Erythroblast (primary cell): ENCODE measurements around the gene OR56B4.
"Not testable (repeated sequence)": the region's sequence is repeated elsewhere in the genome, so short reads cannot be mapped to it uniquely, and the experiment has no call there.

ENCODE experiments used
- DNase-seq, 2 experiments: peaks; one replicate each; lab custom pipeline; 2025; lab: John Stamatoyannopoulos, UW
- GATA1 ChIP-seq: IDR thresholded peaks from 2 replicates; pipeline ENCODE4 v1.6.1; 2011; ENCODE audit warnings: low read depth, mild to moderate bottlenecking, control low read depth, low read length, moderate library complexity
- POLR2A ChIP-seq: IDR thresholded peaks from 2 replicates; pipeline ENCODE4 v1.6.1; 2011; ENCODE audit warnings: mild to moderate bottlenecking, low read length

Gene OR56B4

DNA sequence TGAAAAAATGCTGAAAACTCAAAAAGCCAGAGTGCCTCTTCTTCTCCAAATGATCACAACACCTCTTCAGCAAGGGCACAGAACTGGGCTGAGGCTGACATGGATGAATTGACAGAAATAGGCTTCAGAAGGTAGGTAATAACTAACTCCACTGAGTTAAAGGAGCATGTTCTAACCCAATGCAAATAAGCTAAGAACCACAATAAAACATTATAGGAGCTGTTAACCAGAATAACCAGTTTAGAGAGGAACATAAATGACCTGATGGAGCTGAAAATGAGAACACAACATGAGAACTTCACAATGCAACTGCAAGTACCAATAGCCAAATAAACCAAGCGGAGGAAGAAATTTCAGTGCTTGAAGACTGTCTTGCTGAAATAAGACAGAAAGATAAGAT is 9.2 kb downstream of the OR56B4 start:
- TF ChIP-seq POLR2A, result no peak
- TF ChIP-seq GATA1, result no peak
- no peak for DNase-seq

GRCh38 chr11:6124245-6124644 is 16.8 kb downstream of the OR56B4 start:
- DNase-seq, result no peak
- TF ChIP-seq POLR2A (no peak), GATA1 (no peak)

GRCh38 chr11:6127881-6128280 is 20.4 kb downstream of the OR56B4 start:
- DNase-seq, result no peak
- TF ChIP-seq GATA1 (no peak), POLR2A (no peak)

DNA sequence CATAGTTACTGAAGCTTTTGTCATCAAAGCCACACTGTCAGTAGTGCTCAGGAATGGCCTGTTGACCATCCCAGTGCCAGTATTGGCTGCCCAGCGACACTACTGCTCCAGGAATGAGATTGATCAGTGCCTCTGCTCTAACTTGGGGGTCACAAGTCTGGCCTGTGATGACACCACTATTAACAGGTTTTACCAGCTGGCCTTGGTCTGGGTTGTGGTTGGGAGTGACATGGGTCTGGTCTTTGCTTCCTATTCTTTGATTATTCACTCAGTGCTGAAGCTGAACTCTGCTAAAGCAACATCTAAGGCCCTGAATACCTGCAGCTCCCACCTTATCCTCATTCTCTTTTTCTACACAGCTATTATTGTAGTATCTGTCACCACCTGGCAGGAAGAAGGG is 21.5 kb downstream of the OR56B4 start:
- no peak for TF ChIP-seq POLR2A
- TF ChIP-seq GATA1, result no peak
- no peak for DNase-seq

DNA sequence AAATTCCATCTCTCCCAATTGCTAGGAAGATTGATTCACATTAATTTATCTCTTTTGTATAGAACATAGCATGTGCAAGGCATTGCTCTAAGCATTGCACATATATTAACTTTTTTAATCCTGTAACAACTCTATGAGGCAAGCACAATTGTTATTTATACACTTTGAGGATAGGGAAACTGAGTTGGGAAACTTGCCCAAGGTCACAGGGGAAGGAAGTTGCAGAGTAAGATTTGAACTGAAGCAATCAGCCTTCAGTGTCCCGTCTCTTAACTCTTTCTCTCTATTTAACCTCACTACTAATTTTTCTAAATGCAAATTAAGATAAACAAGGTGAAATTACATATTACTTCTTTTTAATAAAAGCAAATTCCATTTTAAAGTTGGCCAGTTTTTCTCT is 22.2 kb downstream of the OR56B4 start:
- DNase-seq, result no peak
- TF ChIP-seq POLR2A (no peak), GATA1 (no peak)

DNA sequence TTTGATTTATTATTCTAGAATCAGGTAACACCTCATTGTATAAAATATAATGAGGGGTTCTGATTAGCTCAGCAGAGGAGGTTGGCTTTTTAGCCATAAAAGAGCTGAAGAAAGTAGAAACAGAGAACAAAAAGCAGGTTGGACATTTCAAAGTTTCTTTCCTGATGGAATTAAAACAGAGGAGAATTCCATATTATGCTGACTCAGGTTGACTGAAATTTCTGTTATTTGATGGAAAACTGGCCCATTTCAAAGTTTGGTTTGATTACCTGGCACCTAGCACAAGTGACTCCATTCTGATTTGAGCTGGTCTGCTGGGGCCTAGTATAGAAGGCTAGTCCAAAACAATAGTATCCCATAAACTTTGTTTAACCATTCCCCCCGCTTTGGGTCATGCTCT is 24.9 kb downstream of the OR56B4 start:
- TF ChIP-seq POLR2A, result no peak
- TF ChIP-seq GATA1, result no peak
- no peak for DNase-seq

GRCh38 chr11:6135936-6136335 is 28.5 kb downstream of the OR56B4 start:
- not testable (repeated sequence) for DNase-seq

- no peak for DNase-seq
- no peak for TF ChIP-seq GATA1
- TF ChIP-seq POLR2A, result no peak
These were observed 35.5 kb downstream of the OR56B4 start for GRCh38 chr11:6142936-6143335.

GRCh38 chr11:6143737-6144136 is 36.3 kb downstream of the OR56B4 start:
- DNase-seq, result not testable (repeated sequence)

DNA sequence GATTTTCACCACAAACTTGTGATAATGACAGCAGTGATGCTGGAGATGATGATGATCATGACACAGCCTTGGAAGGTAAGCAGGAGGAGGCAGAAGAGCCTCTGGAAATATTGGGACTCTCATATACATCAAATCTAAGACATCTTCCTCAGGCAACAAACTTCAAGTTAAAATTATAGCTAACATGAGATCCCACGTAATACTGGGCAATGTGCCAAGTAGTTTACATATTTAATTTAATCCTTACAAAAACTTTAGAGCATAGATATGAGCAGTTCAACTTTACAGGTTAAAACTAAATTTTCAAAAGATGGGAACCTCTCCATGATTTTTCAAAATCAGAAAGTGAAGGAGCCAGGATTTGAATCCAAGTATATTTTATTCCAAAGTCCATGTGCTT is 43.6 kb downstream of the OR56B4 start:
- TF ChIP-seq GATA1, result no peak
- no peak for TF ChIP-seq POLR2A
- no peak for DNase-seq

DNA sequence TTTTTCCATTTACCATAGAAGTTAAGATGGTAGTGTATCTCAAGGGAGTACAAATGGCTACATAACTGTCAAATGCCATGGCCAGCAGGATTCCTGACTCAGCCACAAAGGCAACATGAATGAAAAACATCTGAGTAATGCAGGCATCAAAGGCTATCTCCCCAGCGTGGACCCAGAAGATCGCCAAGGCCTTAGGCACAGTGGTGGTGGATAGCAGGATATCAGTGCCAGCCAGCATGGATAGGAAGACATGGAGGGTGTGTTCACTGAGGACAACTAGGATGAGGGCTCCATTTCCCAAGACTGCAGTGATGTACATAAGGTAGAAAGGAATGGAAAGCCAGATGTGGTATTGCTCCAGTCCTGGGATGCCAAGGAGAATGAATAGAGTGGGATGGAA is 44.6 kb downstream of the OR56B4 start:
- no peak for DNase-seq
- TF ChIP-seq POLR2A, result no peak
- TF ChIP-seq GATA1, result no peak

GRCh38 chr11:6156628-6157359 is 49.3 kb downstream of the OR56B4 start:
- DNase-seq, result no peak
- no peak for TF ChIP-seq POLR2A
- no peak for TF ChIP-seq GATA1
